B cell (primary cell): ENCODE measurements around the gene ALS2CL. TPM values are rescaled to one million over a fixed set of nuclear protein-coding genes. Genes with fewer than 3 reads are reported as not detected.

ENCODE experiments used
- ATAC-seq: fragments of 200-7000 bp; cut with Tn5 transposase; one replicate; pipeline ENCODE4 v1.10.0; 2021; ENCODE audit warnings: low read depth, mild to moderate bottlenecking, moderate number of reproducible peaks, moderate library complexity
- CTCF ChIA-PET: fragments of 350-600 bp; sonication (Branson Sonifier 250); formaldehyde crosslinking; loops from one replicate; lab custom pipeline; 2021; ENCODE audit warnings: antibody characterized with exemption, inconsistent platforms; lab: Charles Lee
- POLR2A ChIA-PET: fragments of 350-600 bp; sonication (Branson Sonifier 250); formaldehyde crosslinking; loops from one replicate; lab custom pipeline; 2021; ENCODE audit warnings: antibody characterized with exemption; lab: Charles Lee
- DNase-seq: peaks from one replicate; pipeline ENCODE4 v3.0.0; 2013
- H2AFZ ChIP-seq: 2 replicates; pipeline ENCODE4 v1.6.1; 2012; ENCODE audit warnings: mild to moderate bottlenecking, low read depth, low read length; ENCODE audit not compliant: insufficient read depth, poor library complexity, severe bottlenecking
- H3K27ac ChIP-seq, 2 donors: 1 replicate in 1 of 2; 2 replicates in 1 of 2; pipeline ENCODE4 v1.5.1; 2012 to 2013; ENCODE audit warnings: low read length in 2 of 2, mild to moderate bottlenecking in 2 of 2, moderate library complexity in 1 of 2
- H3K27me3 ChIP-seq, 4 experiments: fragments of 200-600 bp in 1 of 4; sonication (generic) in 1 of 4; replicated peaks in 1 of 4; 1 replicate in 2 of 4; 2 replicates in 2 of 4; pipeline versions ENCODE4 v1.6.1 to v1.7.0; 2013 to 2016; ENCODE audit warnings: low read length in 3 of 4, mild to moderate bottlenecking in 2 of 4, mixed read lengths in 1 of 4, moderate library complexity in 1 of 4; ENCODE audit not compliant: insufficient read depth in 4 of 4, control insufficient read depth in 3 of 4; ENCODE audit errors: control extremely low read depth in 1 of 4
- H3K36me3 ChIP-seq, 2 experiments: replicated peaks in 1 of 2; 1 replicate in 1 of 2; 2 replicates in 1 of 2; pipeline versions ENCODE4 v1.6.1 to v1.7.1; 2013; ENCODE audit warnings: low read length in 1 of 2; ENCODE audit not compliant: insufficient read depth in 2 of 2, control insufficient read depth in 1 of 2; ENCODE audit errors: control extremely low read depth in 1 of 2, extremely low read depth in 1 of 2
- H3K4me1 ChIP-seq, 2 donors: fragments of 200-600 bp in 1 of 2; sonication (generic) in 1 of 2; 1 replicate in 1 of 2; 2 replicates in 1 of 2; pipeline versions ENCODE4 v1.5.1 to v1.6.1; 2013 to 2017; ENCODE audit warnings: low read length in 2 of 2; ENCODE audit not compliant: control insufficient read depth in 2 of 2, insufficient read depth in 2 of 2
- H3K4me2 ChIP-seq: replicated peaks from 2 replicates; pipeline ENCODE3; 2012; ENCODE audit warnings: mild to moderate bottlenecking, low read depth, low read length; ENCODE audit not compliant: poor library complexity, severe bottlenecking
- H3K4me3 ChIP-seq, 5 experiments: fragments of 200-600 bp in 1 of 5; sonication (generic) in 1 of 5; 1 replicate in 3 of 5; 2 replicates in 2 of 5; pipeline versions ENCODE4 v1.5.1 to v1.7.0; 2011 to 2016; ENCODE audit warnings: low read length in 4 of 5, mild to moderate bottlenecking in 4 of 5, low read depth in 2 of 5, control low read depth in 1 of 5, moderate library complexity in 1 of 5; ENCODE audit not compliant: insufficient read depth in 1 of 5; ENCODE audit errors: control extremely low read depth in 1 of 5, extremely low read depth in 1 of 5
- H3K79me2 ChIP-seq: fragments of 200-600 bp; sonication (generic); one replicate; pipeline ENCODE4 v1.6.0; 2016; ENCODE audit warnings: low read length; ENCODE audit not compliant: control insufficient read depth, insufficient read depth
- H3K9ac ChIP-seq: fragments of 200-600 bp; sonication (generic); 2 replicates; pipeline ENCODE4 v1.6.1; 2017; ENCODE audit warnings: mild to moderate bottlenecking, low read length, moderate library complexity
- H3K9me3 ChIP-seq, 3 donors: one replicate each; pipeline versions ENCODE4 v1.6.1 to v1.7.1; 2013; ENCODE audit warnings: low read length in 2 of 3; ENCODE audit not compliant: control insufficient read depth in 2 of 3, insufficient read depth in 1 of 3; ENCODE audit errors: control extremely low read depth in 1 of 3
- H4K20me1 ChIP-seq: 2 replicates; pipeline ENCODE4 v1.6.0; 2012; ENCODE audit warnings: mild to moderate bottlenecking, low read length; ENCODE audit not compliant: insufficient read depth, control insufficient read depth, poor library complexity, severe bottlenecking
- H3K27ac Mint-ChIP-seq: one replicate; pipeline ENCODE4 v1.8.0; 2021; ENCODE audit warnings: mixed read lengths
- H3K27me3 Mint-ChIP-seq: one replicate; pipeline ENCODE4 v1.8.0; 2021; ENCODE audit warnings: mixed read lengths
- H3K4me1 Mint-ChIP-seq: one replicate; pipeline ENCODE4 v1.8.0; 2021; ENCODE audit warnings: mixed read lengths
- H3K4me3 Mint-ChIP-seq: one replicate; pipeline ENCODE4 v1.8.0; 2021; ENCODE audit warnings: mixed read lengths
- H3K9me3 Mint-ChIP-seq: one replicate; pipeline ENCODE4 v1.8.0; 2022; ENCODE audit warnings: mixed read lengths; ENCODE audit not compliant: insufficient read depth
- CTCF ChIP-seq: fragments of 200-600 bp; IDR thresholded peaks from one replicate; pipeline ENCODE4 v1.8.0; 2022; ENCODE audit warnings: antibody characterized with exemption, mild to moderate bottlenecking
- EZH2 ChIP-seq: IDR thresholded peaks from 2 replicates; pipeline ENCODE4 v1.6.1; 2012; ENCODE audit warnings: borderline replicate concordance, low read depth, mild to moderate bottlenecking, moderate library complexity, low read length; ENCODE audit not compliant: insufficient read depth, poor library complexity, severe bottlenecking
- whole genome bisulfite sequencing: methylation state at CpG from one replicate; pipeline ENCODE4 v1.1.5; 2013; ENCODE audit warnings: missing lambda C conversion rate; ENCODE audit not compliant: insufficient coverage; 5-methylcytosine and 5-hydroxymethylcytosine counted together
- intact Hi-C: fragments of 100-400 bp; cut with micrococcal nuclease; formaldehyde crosslinking; loops from one replicate; pipeline ENCODE4 v1.10.0; 2022
- polyA plus RNA-seq: library from polyadenylated mRNA; depleted of rRNA; stranded (reverse); fragments of >200 nt; gene quantifications from 2 replicates; pipeline ENCODE4 v1.2.3, GENCODE V29; 2012
- total RNA-seq, 2 donors: library from RNA; stranded (reverse); fragments of 120-200 nt in 1 of 2; gene quantifications; 1 replicate in 1 of 2; 2 replicates in 1 of 2; pipeline versions ENCODE4 v1.2.3 to v1.2.4, GENCODE V29; 2013 to 2022

The ALS2CL gene
- total and polyA plus RNA-seq, 2 donors (not counting 1 experiment from before 2014, with no cell fraction given): 0.22 to 0.30 TPM

DNA sequence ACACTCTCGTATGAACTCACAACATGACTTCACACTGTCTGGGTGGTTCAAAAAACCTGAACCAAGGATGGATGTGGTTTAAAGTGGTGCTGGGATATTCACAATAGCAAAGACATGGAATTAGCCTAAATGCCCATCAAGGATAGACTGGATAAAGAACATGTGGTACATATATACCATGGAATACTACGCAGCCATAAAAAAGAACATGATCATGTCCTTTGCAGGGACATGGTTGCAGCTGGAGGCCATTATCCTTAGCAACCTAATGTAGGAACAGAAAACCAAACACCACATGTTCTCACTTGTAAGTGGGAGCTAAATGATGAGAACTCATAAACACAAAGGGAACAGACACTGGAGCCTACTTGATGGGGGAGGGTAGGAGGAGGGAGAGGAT is 27.5 kb upstream of the ALS2CL start:
- no peak overlapping the region for H3K27ac ChIP-seq
- ChIA-PET CTCF (interaction anchor here (0.6 to 1.2 kb wide), 2 partner anchors 13 to 330 kb away, joined by 3 to 4 read pairs; no protein-coding TSS in a partner anchor), POLR2A (no interaction called here)
- no peak for DNase-seq
- Mint-ChIP-seq H3K4me3 (no peak overlapping the region), H3K27ac (no peak overlapping the region), H3K27me3 (peaks cover 22% of the 10 kb centered on the region), H3K4me1 (no peaks in the 10 kb centered on the region), H3K9me3 (no peaks in the 10 kb centered on the region)
- no peaks in the 10 kb centered on the region for H3K9me3 ChIP-seq
- H3K9ac ChIP-seq: no peak overlapping the region
- no peak overlapping the region for H2AFZ ChIP-seq
- no peak overlapping the region for H3K4me3 ChIP-seq
- no peaks in the 10 kb centered on the region for H3K4me1 ChIP-seq
- no CpG with 5 or more reads among the region's 2 CpGs for WGBS
- intact Hi-C loops: no loop called here
- no peaks in the 10 kb centered on the region for H3K79me2 ChIP-seq
- H3K36me3 ChIP-seq: no peaks in the 10 kb centered on the region
- TF ChIP-seq EZH2 (no peak), CTCF (no peak)
- ATAC-seq: no peak
- H3K27me3 ChIP-seq: peaks cover 0 to 13% (median 0%) of the 10 kb centered on the region in 4 experiments
- no peaks in the 10 kb centered on the region for H4K20me1 ChIP-seq
- no peak overlapping the region for H3K4me2 ChIP-seq

DNA sequence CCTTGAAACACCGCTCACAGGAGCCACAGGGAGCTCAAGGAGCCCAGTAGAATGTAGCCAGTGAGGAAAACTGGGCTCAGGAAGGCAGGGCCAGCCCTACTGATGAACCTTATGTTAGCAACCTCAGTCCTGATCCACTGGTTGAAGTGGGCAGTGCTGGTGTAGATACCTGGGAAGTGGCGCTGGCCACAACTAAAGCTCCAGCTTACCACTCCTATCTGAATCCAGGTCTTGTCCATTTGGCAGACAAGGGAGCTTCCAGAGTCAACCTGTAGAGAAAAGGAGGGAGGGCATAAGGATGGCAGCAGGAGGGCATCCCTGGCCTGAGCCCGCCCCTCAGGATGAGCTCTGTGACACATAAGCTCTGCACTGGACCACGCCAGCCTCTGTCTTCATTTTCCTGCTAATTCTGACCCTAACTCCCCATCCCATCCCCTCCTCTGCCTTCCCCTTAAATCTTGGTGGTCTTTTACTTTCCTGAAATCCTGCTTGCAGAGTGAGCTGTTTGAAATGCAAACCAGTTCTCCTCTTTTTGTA is 26.3 kb upstream of the ALS2CL start:
- Histone ChIP-seq H3K36me3 (no peaks in the 10 kb centered on the region), H3K79me2 (no peaks in the 10 kb centered on the region), H3K27ac (no peak overlapping the region), H3K4me3 (no peak overlapping the region), H3K4me2 (no peak overlapping the region), H2AFZ (no peak overlapping the region), H3K9me3 (no peaks in the 10 kb centered on the region), H3K27me3 (peaks cover 0 to 13% (median 0%) of the 10 kb centered on the region in 4 experiments), H4K20me1 (no peaks in the 10 kb centered on the region), H3K4me1 (no peaks in the 10 kb centered on the region), H3K9ac (no peak overlapping the region)
- Mint-ChIP-seq H3K27ac (no peak overlapping the region), H3K4me1 (no peaks in the 10 kb centered on the region), H3K9me3 (no peaks in the 10 kb centered on the region), H3K4me3 (no peak overlapping the region), H3K27me3 (peaks cover 19% of the 10 kb centered on the region)
- intact Hi-C loops: no loop called here
- ATAC-seq: no peak
- POLR2A ChIA-PET: no interaction called here
- CTCF ChIA-PET: interaction anchor here (1.1 to 1.7 kb wide), 3 partner anchors 12 to 604 kb away, joined by 3 to 7 read pairs (median 4); no protein-coding TSS in a partner anchor
- DNase-seq: no peak
- TF ChIP-seq EZH2 (no peak), CTCF (no peak)
- 95% methylated on average over 2 of the region's 4 CpGs for WGBS
